NCI-H510A treated with DMSO at 0.1 percent for 48 hours (cell line): ENCODE measurements around the gene CDPF1.
A peak's percentile ranks its signal among the peaks of the same experiment; 100 is the strongest.
"Not testable (repeated sequence)": the region's sequence is repeated elsewhere in the genome, so short reads cannot be mapped to it uniquely, and the experiment has no call there.

Source experiments
- DNase-seq: peaks from one replicate; lab custom pipeline; 2025; lab: John Stamatoyannopoulos, UW

CDPF1 gene

DNA sequence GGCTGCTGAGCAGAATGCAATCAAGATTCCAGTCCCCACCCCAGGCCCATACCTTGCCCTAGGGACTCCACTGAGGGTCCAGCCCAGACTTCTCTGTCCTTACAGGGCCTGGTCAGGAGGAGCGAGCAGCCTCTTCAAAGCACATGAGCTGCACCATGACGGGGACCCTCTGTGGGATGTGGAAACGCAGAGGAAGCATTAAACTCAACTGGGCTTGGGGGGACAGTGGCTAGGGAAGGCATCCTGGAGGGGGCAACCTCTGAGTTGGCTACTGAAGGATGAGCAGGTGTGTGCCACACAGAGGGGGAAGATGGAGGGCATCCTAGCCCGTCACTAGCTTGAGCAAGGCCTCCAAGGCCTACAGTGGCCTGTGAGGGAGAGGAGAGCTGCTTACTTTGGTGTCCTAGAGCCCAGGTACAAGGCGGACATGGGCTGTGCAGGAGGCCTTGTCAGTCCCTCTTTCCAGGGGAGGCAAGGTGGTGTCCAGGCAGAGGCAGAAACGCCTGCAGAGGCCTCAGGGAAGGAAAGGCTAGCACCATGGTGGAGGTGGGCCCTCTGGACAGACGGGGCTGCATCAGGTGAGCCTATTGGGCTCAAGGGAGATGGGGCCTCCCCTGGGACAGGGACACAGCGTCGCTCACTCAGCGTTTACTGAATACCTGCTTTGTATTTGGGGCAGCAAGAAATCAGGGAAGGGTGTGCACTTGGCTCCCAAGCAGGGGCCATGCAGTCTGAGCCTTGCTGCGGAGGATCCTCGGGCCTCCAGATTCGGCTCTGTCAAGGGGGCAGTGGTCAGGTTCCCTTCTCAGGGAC is 32.0 kb upstream of the CDPF1 start:
- no peak for DNase-seq

DNA sequence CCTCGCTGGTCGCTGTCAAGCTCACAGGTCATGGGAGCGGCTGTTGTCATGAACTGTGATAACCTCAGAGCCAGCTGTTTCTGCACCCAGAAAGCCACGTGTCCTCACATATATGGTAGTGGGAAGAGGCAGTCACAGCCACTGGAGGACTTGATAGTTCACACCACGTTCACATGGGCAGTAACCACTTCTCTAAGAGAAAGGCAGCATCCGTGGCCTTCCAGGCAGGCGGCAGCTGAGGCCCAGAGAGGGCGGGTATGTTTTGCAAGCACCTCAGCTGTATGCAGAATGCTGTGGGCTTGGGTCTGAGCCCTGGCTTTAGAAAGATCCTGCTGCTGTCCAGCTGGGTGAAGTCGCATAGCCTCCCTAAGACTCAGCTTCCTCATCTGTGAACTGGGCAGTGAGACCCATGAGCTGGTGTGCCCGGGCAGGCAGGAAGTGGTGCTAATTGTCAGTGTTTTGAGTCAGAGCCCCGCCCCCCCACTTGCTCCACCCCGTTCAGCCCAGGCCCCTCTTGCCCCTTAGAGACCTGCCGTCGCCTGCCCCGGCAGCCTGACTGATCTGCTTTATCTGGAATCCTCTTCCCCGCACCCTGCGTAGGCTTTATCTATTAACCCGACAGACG is 31.0 kb upstream of the CDPF1 start:
- no peak for DNase-seq

- DNase-seq = no peak
Observed at GRCh38 chr22:46280063-46280817, 30.1 kb upstream of the CDPF1 start.

DNA sequence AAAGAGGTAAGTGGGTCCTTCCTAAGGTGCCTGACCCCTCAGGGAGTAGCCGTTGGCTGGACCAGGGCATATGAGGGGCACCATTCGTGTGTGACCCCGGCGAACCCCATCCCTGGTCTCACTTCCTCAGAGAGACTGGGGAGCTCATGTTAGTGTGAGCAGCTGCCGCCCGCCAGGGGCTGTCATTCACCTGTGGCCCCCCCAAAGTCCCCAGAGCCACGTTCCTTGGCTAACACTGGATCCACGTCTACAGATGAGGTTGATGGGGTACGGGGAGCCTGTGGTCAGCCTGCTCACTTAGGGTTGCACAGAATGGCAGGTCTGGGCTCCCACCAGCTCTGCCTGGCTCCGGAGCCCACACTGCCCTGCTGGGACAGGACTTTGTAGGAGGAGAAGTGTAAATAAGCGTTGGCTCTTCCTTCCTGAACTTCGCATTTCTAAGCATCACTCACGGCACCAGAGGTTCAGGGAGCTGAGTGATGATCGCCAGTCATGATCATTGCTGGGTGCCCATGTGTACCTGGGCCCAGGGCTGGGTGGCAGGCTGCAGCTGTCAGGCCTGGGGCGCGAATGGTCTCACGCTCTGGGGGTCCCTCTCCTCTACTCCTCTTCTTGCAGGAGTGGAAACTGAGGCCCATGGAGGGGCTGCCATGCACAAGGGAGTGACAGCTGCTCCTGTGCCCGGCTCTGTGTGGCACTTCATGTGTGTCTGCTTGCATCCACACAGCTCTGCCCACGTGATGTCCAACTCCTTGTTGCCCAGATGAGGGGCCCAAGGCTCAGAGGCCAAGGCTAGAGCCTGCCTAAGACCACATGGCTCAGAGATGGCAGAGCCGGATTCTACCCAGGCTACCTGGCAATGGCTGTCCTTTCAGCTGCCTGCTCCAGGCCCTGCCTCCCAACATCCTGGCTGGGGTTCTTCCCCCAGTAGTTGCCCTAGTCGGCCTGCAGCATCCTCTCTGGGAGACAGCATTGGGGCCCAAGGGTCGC is 28.9 kb upstream of the CDPF1 start:
- no peak for DNase-seq

- DNase-seq = no peak
Observed at GRCh38 chr22:46276563-46276962, 26.5 kb upstream of the CDPF1 start.

GRCh38 chr22:46275455-46276122 is 25.5 kb upstream of the CDPF1 start:
- no peak for DNase-seq

- DNase-seq = no peak
Observed at GRCh38 chr22:46274381-46274780, 24.3 kb upstream of the CDPF1 start.

DNA sequence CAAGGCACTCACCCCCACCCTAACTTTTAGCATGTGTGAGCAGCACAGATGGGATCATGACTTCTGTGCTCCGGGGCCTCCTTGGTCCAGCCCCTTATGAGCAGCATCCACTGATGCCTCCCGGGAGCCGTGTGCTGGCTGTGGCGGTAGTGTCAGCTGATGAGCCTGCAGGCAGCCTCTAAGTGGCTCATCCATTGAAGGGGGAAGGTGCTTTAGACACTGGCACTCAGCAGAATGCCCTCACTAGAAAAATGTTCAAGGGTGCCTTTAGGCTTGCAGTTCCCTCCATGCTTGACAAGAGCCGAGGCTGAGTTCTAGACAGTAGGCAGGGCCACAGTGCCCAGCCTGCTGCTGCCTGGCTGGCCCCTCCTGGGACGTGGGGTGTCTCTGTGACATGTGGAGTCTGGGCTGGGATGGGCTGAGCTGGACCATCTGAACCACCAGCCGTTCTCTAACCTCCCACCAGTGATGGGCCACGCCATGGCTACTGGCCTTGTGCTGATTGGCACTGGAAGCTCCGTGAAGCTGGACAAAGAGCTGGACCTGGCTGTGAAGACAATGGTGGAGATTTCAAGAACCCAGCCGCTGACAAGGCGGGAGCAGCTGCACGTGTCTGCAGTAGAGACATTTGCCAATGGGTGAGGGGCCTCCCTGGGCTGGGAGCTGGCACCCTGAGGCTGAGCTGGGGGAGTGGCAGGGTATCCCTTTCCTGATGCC is 23.5 kb upstream of the CDPF1 start:
- no peak for DNase-seq

GRCh38 chr22:46272762-46273431 is 22.8 kb upstream of the CDPF1 start:
- no peak for DNase-seq

- no peak for DNase-seq
Observed at GRCh38 chr22:46272196-46272595, 22.1 kb upstream of the CDPF1 start.

GRCh38 chr22:46269564-46269963 is 19.5 kb upstream of the CDPF1 start:
- no peak for DNase-seq

DNA sequence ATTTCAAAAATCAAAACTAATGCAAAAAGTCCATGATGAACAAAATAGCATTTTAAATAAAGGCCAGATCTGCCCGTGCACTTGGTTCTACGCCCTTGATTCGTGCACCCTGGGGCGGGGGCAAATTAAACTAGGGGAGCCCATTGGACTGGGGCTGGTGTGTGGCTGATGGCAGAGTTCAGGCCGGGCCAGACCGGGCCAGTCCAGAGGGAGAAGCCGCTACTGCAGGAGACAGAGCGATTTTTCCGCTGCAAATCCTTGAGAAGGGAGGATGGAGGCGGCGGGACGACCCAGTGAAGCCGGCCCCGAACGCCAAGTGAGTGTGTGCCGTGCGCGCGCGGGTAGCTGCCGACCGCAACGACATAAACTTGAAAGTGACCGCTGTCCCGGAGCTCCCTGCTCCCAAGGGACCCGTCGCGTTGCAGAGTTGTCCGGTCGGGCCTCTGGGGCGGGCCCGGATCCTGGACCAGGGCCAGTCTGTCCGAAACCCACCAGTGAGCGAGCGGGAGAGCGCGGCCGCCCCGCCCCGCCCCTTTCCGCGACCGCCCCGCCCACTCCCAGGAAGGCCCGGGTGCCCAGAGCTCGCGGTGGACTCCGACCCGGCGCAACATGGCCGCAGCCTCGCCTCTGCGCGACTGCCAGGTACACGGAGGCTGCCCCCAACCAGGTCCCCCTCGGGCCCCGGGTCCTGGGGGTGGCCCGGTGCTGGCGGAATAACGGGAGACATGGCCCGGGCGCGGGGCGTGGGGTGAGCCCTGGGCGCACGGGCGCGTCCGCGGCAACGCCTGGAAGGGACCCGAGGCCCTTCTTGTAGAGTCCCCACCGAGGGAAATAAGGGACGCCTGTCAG is 17.6 kb upstream of the CDPF1 start, which contains the start of gene TTC38:
Gene TTC38 (plus strand): TSS at position 578 of the 849 bp plus-strand sequence. CDS start 32 bp downstream, at position 610.
- DNase-seq = peak; percentile 29

- not testable (repeated sequence) for DNase-seq
Observed at GRCh38 chr22:46265627-46266026, 15.5 kb upstream of the CDPF1 start.

DNA sequence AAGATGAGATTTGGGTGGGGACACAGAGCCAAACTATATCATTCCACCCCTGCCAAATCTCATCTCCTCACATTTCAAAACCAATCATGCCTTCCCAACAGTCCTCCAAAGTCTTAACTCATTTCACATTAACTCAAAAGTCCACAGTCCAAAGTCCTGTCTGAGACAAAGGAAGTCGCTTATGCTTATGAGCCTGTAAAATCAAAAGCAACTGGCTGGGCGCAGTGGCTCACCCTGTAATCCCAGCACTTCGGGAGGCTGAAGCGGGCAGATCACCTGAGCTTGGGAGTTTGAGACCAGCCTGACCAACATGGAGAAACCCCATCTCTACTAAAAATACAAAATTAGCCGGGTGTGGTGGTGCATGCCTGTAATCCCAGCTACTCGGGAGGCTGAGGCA is 14.4 kb upstream of the CDPF1 start:
- not testable (repeated sequence) for DNase-seq

GRCh38 chr22:46263216-46263590 is 13.1 kb upstream of the CDPF1 start, which contains the start of gene PKDREJ:
TSS of gene PKDREJ (minus strand) at chr22:46263343. CDS start at chr22:46263322, 21 bp downstream.
- no peak for DNase-seq

- DNase-seq = no peak
Observed at GRCh38 chr22:46262449-46263215, 12.5 kb upstream of the CDPF1 start.

DNA sequence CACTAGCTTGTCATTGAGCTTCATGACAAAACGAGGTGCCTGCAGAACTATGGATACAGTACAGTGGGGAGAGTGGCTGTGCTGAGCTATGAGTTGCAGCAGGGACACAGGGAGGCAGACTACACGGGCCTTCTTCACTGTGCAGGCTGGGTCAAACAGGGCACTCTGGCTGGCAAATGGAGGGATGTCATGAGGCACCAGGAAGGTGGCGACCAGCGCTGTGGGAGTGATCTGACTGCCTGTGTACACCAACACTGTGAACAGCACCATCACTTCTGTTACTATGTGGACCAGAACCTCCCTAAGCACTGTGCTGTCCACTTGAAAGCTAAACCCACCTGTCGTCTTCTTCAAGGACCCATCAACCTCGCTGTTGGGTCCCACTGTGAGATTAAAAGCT is 9.9 kb upstream of the CDPF1 start:
- no peak for DNase-seq

- DNase-seq = no peak
Observed at GRCh38 chr22:46259374-46259773, 9.3 kb upstream of the CDPF1 start.
